Panc1 (cell line): Measurements from ENCODE around the gene NPR2.

Experiments used
- CTCF ChIP-seq: fragments of 450-650 bp; IDR thresholded peaks from 2 replicates; pipeline ENCODE4 v1.5.1; 2017; ENCODE audit warnings: mild to moderate bottlenecking
- REST ChIP-seq, 2 experiments: IDR thresholded peaks; 2 replicates each; pipeline ENCODE4 v1.6.1; 2011 to 2012; ENCODE audit warnings: low read depth in 2 of 2, control low read depth in 1 of 2, low read length in 1 of 2, mild to moderate bottlenecking in 1 of 2, moderate library complexity in 1 of 2; ENCODE audit not compliant: insufficient read depth in 1 of 2

- TF ChIP-seq CTCF: peak; percentile 56; the same call in 1 of the 2 replicates
- TF ChIP-seq REST (IDR thresholded peaks at IDR 0.05; ENCODE audit: insufficient read depth in 1 of 2, low read depth in 2 of 2, low read length in 1 of 2): no peak
Measured at GRCh38 chr9:35835216-35835632, 43.8 kb downstream of the NPR2 start.
